ENCODE results near the gene RANBP17. TPM values are rescaled to one million over a fixed set of nuclear protein-coding genes. Genes with fewer than 3 reads are reported as not detected.
"Not testable (repeated sequence)": the region's sequence is repeated elsewhere in the genome, so short reads cannot be mapped to it uniquely, and the experiment has no call there.

RANBP17 gene
- total RNA-seq, 2 experiments from 2014 or later: not detected

- no peaks in the 10 kb centered on the region for H3K9me3 Mint-ChIP-seq
- no peaks in the 10 kb centered on the region for H3K4me1 Mint-ChIP-seq (ENCODE audit: low read depth)
- no peak overlapping the region for H3K4me3 Mint-ChIP-seq
- no peak overlapping the region for H3K27ac Mint-ChIP-seq
- DNase-seq: no peak
- no peaks in the 10 kb centered on the region for H3K36me3 Mint-ChIP-seq (ENCODE audit: low read depth)
- intact Hi-C loops (cut with micrococcal nuclease): no loop called here
- CTCF ChIA-PET: no interaction called here
- peaks cover 7% of the 10 kb centered on the region for H3K27me3 Mint-ChIP-seq (ENCODE audit: low read depth)
These were observed 15.0 kb upstream of the RANBP17 start for GRCh38 chr5:170846846-170847245.

GRCh38 chr5:170848033-170848432 is 13.8 kb upstream of the RANBP17 start:
- no peaks in the 10 kb centered on the region for H3K4me1 Mint-ChIP-seq (ENCODE audit: low read depth)
- DNase-seq: no peak
- CTCF ChIA-PET: no interaction called here
- H3K27me3 Mint-ChIP-seq (ENCODE audit: low read depth): peaks cover 5% of the 10 kb centered on the region
- no peaks in the 10 kb centered on the region for H3K36me3 Mint-ChIP-seq (ENCODE audit: low read depth)
- intact Hi-C loops (cut with micrococcal nuclease): no loop called here
- H3K27ac Mint-ChIP-seq: no peak overlapping the region
- H3K4me3 Mint-ChIP-seq: no peak overlapping the region
- H3K9me3 Mint-ChIP-seq: no peaks in the 10 kb centered on the region

GRCh38 chr5:170849374-170849773 is 12.4 kb upstream of the RANBP17 start:
- Mint-ChIP-seq H3K9me3 (no peaks in the 10 kb centered on the region), H3K27me3 (ENCODE audit: low read depth) (peaks cover 5% of the 10 kb centered on the region), H3K4me1 (ENCODE audit: low read depth) (no peaks in the 10 kb centered on the region), H3K27ac (no peak overlapping the region), H3K4me3 (no peak overlapping the region), H3K36me3 (ENCODE audit: low read depth) (no peaks in the 10 kb centered on the region)
- intact Hi-C loops (cut with micrococcal nuclease): no loop called here
- CTCF ChIA-PET: no interaction called here
- DNase-seq: no peak

GRCh38 chr5:170854566-170854965 is 7.3 kb upstream of the RANBP17 start:
- intact Hi-C loops (cut with micrococcal nuclease): no loop called here
- Mint-ChIP-seq H3K4me1 (ENCODE audit: low read depth) (no peaks in the 10 kb centered on the region), H3K36me3 (ENCODE audit: low read depth) (peaks cover 3% of the 10 kb centered on the region), H3K4me3 (no peak overlapping the region), H3K27ac (no peak overlapping the region), H3K9me3 (peaks cover 5% of the 10 kb centered on the region), H3K27me3 (ENCODE audit: low read depth) (peaks cover 8% of the 10 kb centered on the region)
- CTCF ChIA-PET: no interaction called here
- DNase-seq: no peak

GRCh38 chr5:170857066-170857465 is 4.8 kb upstream of the RANBP17 start:
- Mint-ChIP-seq H3K4me1 (ENCODE audit: low read depth) (peaks cover 5% of the 10 kb centered on the region), H3K27ac (no peak overlapping the region), H3K36me3 (ENCODE audit: low read depth) (peaks cover 14% of the 10 kb centered on the region), H3K4me3 (no peak overlapping the region), H3K9me3 (peaks cover 17% of the 10 kb centered on the region), H3K27me3 (ENCODE audit: low read depth) (peaks cover 19% of the 10 kb centered on the region)
- CTCF ChIA-PET: no interaction called here
- intact Hi-C loops (cut with micrococcal nuclease): no loop called here
- no peak for DNase-seq

- CTCF ChIA-PET: no interaction called here
- H3K4me3 Mint-ChIP-seq: no peak overlapping the region
- peaks cover 5% of the 10 kb centered on the region for H3K4me1 Mint-ChIP-seq (ENCODE audit: low read depth)
These were observed 1.4 kb upstream of the RANBP17 start for GRCh38 chr5:170860415-170860814.

GRCh38 chr5:170860818-170861666 is 776 bp upstream of the RANBP17 start:
- Mint-ChIP-seq H3K4me3 (no peak overlapping the region), H3K27me3 (ENCODE audit: low read depth) (peaks cover 39% of the 10 kb centered on the region), H3K36me3 (ENCODE audit: low read depth) (peaks cover 14% of the 10 kb centered on the region), H3K27ac (no peak overlapping the region), H3K9me3 (peaks cover 18% of the 10 kb centered on the region), H3K4me1 (ENCODE audit: low read depth) (peaks cover 5% of the 10 kb centered on the region)
- intact Hi-C loops (cut with micrococcal nuclease): no loop called here
- CTCF ChIA-PET: no interaction called here
- DNase-seq: no peak

More at GRCh38 chr5:170860415-170860814, 1.4 kb upstream of the RANBP17 start:
- intact Hi-C loops (cut with micrococcal nuclease): no loop called here
- H3K9me3 Mint-ChIP-seq: peaks cover 18% of the 10 kb centered on the region
- DNase-seq: no peak
- peaks cover 39% of the 10 kb centered on the region for H3K27me3 Mint-ChIP-seq (ENCODE audit: low read depth)
- H3K36me3 Mint-ChIP-seq (ENCODE audit: low read depth): peaks cover 14% of the 10 kb centered on the region
- no peak overlapping the region for H3K27ac Mint-ChIP-seq

GRCh38 chr5:170861667-170861916 is 226 bp upstream of the RANBP17 start:
- CTCF ChIA-PET: no interaction called here
- peaks cover 5% of the 10 kb centered on the region for H3K4me1 Mint-ChIP-seq (ENCODE audit: low read depth)
- H3K27ac Mint-ChIP-seq: no peak overlapping the region
- intact Hi-C loops (cut with micrococcal nuclease): no loop called here
- no peak overlapping the region for H3K4me3 Mint-ChIP-seq
- peaks cover 14% of the 10 kb centered on the region for H3K36me3 Mint-ChIP-seq (ENCODE audit: low read depth)
- H3K27me3 Mint-ChIP-seq (ENCODE audit: low read depth): peaks cover 39% of the 10 kb centered on the region
- peaks cover 18% of the 10 kb centered on the region for H3K9me3 Mint-ChIP-seq
- DNase-seq: no peak

- Mint-ChIP-seq H3K9me3 (peaks cover 18% of the 10 kb centered on the region), H3K4me3 (no peak overlapping the region), H3K4me1 (ENCODE audit: low read depth) (peaks cover 5% of the 10 kb centered on the region), H3K27me3 (ENCODE audit: low read depth) (peaks cover 39% of the 10 kb centered on the region), H3K27ac (no peak overlapping the region), H3K36me3 (ENCODE audit: low read depth) (peaks cover 14% of the 10 kb centered on the region)
- no peak for DNase-seq
- CTCF ChIA-PET: no interaction called here
- intact Hi-C loops (cut with micrococcal nuclease): no loop called here
These were observed 1.8 kb downstream of the RANBP17 start for GRCh38 chr5:170863646-170864045.

- H3K4me1 Mint-ChIP-seq (ENCODE audit: low read depth): peaks cover 5% of the 10 kb centered on the region
- peaks cover 29% of the 10 kb centered on the region for H3K27me3 Mint-ChIP-seq (ENCODE audit: low read depth)
- H3K27ac Mint-ChIP-seq: no peak overlapping the region
- CTCF ChIA-PET: no interaction called here
- intact Hi-C loops (cut with micrococcal nuclease): no loop called here
- peaks cover 11% of the 10 kb centered on the region for H3K9me3 Mint-ChIP-seq
- H3K4me3 Mint-ChIP-seq: no peak overlapping the region
- DNase-seq: no peak
- peaks cover 9% of the 10 kb centered on the region for H3K36me3 Mint-ChIP-seq (ENCODE audit: low read depth)
These were observed 3.8 kb downstream of the RANBP17 start for GRCh38 chr5:170865622-170866021.

- intact Hi-C loops (cut with micrococcal nuclease): no loop called here
- H3K9me3 Mint-ChIP-seq: peaks cover 16% of the 10 kb centered on the region
- no peaks in the 10 kb centered on the region for H3K36me3 Mint-ChIP-seq (ENCODE audit: low read depth)
- H3K4me3 Mint-ChIP-seq: no peak overlapping the region
- no peak overlapping the region for H3K27ac Mint-ChIP-seq
- peaks cover 16% of the 10 kb centered on the region for H3K27me3 Mint-ChIP-seq (ENCODE audit: low read depth)
- DNase-seq: no peak
- H3K4me1 Mint-ChIP-seq (ENCODE audit: low read depth): no peaks in the 10 kb centered on the region
- CTCF ChIA-PET: no interaction called here
These were observed 6.0 kb downstream of the RANBP17 start for GRCh38 chr5:170867825-170868224.

GRCh38 chr5:170870390-170870789 is 8.6 kb downstream of the RANBP17 start:
- DNase-seq; H3K27me3 Mint-ChIP-seq (ENCODE audit: low read depth); H3K4me3 Mint-ChIP-seq; CTCF ChIA-PET; intact Hi-C loops (cut with micrococcal nuclease); H3K4me1 Mint-ChIP-seq (ENCODE audit: low read depth); H3K27ac Mint-ChIP-seq; H3K36me3 Mint-ChIP-seq (ENCODE audit: low read depth): not testable (repeated sequence)
- peaks cover 19% of the 10 kb centered on the region for H3K9me3 Mint-ChIP-seq

- H3K4me3 Mint-ChIP-seq: no peak overlapping the region
- H3K36me3 Mint-ChIP-seq (ENCODE audit: low read depth): no peaks in the 10 kb centered on the region
- no peak for DNase-seq
- CTCF ChIA-PET: no interaction called here
- H3K27me3 Mint-ChIP-seq (ENCODE audit: low read depth): peaks cover 3% of the 10 kb centered on the region
- intact Hi-C loops (cut with micrococcal nuclease): no loop called here
- H3K27ac Mint-ChIP-seq: no peak overlapping the region
- peaks cover 19% of the 10 kb centered on the region for H3K9me3 Mint-ChIP-seq
- H3K4me1 Mint-ChIP-seq (ENCODE audit: low read depth): no peaks in the 10 kb centered on the region
These were observed 12.2 kb downstream of the RANBP17 start for GRCh38 chr5:170874017-170874416.
